A549 (cell line): ENCODE data around the gene RAPGEF4.

Experiments
- KDM1A ChIP-seq: fragments of 200-600 bp; sonication (generic); IDR thresholded peaks from 2 replicates; pipeline ENCODE4 v1.6.1; 2016; ENCODE audit warnings: low read depth, mild to moderate bottlenecking
- RAD21 ChIP-seq, 2 experiments: fragments of >200 bp in 1 of 2; sonication (Bioruptor Twin) in 1 of 2; formaldehyde crosslinking in 1 of 2; IDR thresholded peaks in 1 of 2; conservative IDR thresholded peaks in 1 of 2; 2 replicates in 1 of 2; 3 replicates in 1 of 2; pipeline ENCODE4 v1.6.1; 2012 to 2018; ENCODE audit warnings: inconsistent platforms in 1 of 2
- TF ChIP-seq, protein P1 (sequence below): fragments of >200 bp; sonication (Bioruptor Twin); formaldehyde crosslinking; IDR thresholded peaks from 3 replicates; pipeline ENCODE4 v1.6.1; 2016

DNA sequence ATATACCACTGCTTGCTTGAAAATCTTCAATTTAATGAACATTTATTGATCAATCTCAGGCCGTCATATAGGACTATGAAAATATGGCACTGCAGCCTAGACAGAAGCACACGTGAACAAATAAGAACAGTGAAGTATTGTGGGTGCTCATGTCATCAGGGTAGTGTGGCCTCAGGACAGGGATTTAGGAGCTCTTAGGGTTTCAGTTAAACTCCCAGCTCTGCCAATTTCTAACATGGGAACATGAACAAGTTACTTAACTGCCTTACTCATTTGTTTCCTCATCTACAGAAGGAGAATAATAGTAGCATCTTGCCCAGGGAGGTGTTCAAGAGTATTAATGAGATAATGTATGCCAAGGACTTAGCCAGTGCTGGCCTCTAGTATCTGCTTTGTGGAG is 194.0 kb downstream of the RAPGEF4 start:
- TF ChIP-seq KDM1A (no peak), RAD21 (conservative IDR thresholded peaks at IDR 0.05 in 1 of 2, IDR thresholded peaks at IDR 0.05 in 1 of 2) (no peak)
- TF ChIP-seq, protein P1, sequence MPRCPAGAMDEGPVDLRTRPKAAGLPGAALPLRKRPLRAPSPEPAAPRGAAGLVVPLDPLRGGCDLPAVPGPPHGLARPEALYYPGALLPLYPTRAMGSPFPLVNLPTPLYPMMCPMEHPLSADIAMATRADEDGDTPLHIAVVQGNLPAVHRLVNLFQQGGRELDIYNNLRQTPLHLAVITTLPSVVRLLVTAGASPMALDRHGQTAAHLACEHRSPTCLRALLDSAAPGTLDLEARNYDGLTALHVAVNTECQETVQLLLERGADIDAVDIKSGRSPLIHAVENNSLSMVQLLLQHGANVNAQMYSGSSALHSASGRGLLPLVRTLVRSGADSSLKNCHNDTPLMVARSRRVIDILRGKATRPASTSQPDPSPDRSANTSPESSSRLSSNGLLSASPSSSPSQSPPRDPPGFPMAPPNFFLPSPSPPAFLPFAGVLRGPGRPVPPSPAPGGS: no peak
